ENCODE measurements around the gene IGF1R. TPM values are rescaled to one million over a fixed set of nuclear protein-coding genes. Genes with fewer than 3 reads are reported as not detected.

IGF1R gene
- total and polyA plus RNA-seq, 2 of the 13 experiments (the other 11 are each of a cell fraction or from before 2014, with no cell fraction given) = 15.9 to 18.4 TPM

- Histone ChIP-seq H3K27ac (ENCODE audit: extremely low read length, insufficient read depth, low read length) (no peak overlapping the region), H3K4me3 (replicated peaks in 1 of 3; ENCODE audit: insufficient read depth in 1 of 3, low read depth in 2 of 3, low read length in 3 of 3) (no peak overlapping the region), H3K27me3 (ENCODE audit: control insufficient read depth in 1 of 2, insufficient read depth in 2 of 2, low read length in 2 of 2) (no peaks in the 10 kb centered on the region), H3K36me3 (replicated peaks in 1 of 2; ENCODE audit: control insufficient read depth in 1 of 2, insufficient read depth in 2 of 2, low read length in 2 of 2) (no peaks in the 10 kb centered on the region), H2AFZ (ENCODE audit: low read length) (no peak overlapping the region), H3K4me1 (ENCODE audit: insufficient read depth, low read length) (peaks cover 82% of the 10 kb centered on the region), H3K4me2 (ENCODE audit: low read depth, low read length) (no peak overlapping the region), H4K20me1 (ENCODE audit: insufficient read depth, low read length) (peaks cover 63% of the 10 kb centered on the region), H3K9me3 (ENCODE audit: low read length) (no peaks in the 10 kb centered on the region), H3K79me2 (ENCODE audit: insufficient read depth, low read length) (peaks cover 96% of the 10 kb centered on the region), H3K9ac (ENCODE audit: insufficient read depth, low read depth, low read length) (no peak overlapping the region)
- TF ChIP-seq ZNF121 (CRISPR knock-in tag; IDR thresholded peaks at IDR 0.05) (peak; percentile 87), BCL6 (CRISPR knock-in tag; IDR thresholded peaks at IDR 0.05) (0 out of 2 replicates have a peak, but pooled peaks have one; percentile 23), ZNF770 (CRISPR knock-in tag; IDR thresholded peaks at IDR 0.05) (peak; percentile 56; the same call in 1 of the 2 replicates), ZNF639 (CRISPR knock-in tag; conservative IDR thresholded peaks at IDR 0.05) (no peak)
- ChIA-PET POLR2A (no interaction called here), CTCF (ENCODE audit: low intra/inter-chr PET ratio, low total read pairs) (no interaction called here)
- in situ Hi-C loops (cut with HindIII; ENCODE audit: extremely low pct_ligation_motif_present, low pct_unique_long_range_greater_than_20kb) = no loop called here
- no TSS peak for BruUV-seq (replicated peaks)
- intact Hi-C loops (cut with micrococcal nuclease; ENCODE audit: unreplicated experiment) = no loop called here
- WGBS (ENCODE audit: low lambda C conversion rate) = 88% methylated on average over 4 of the region's 5 CpGs
- ATAC-seq (no peak; the same call in 2 of the 3 replicates), DNase-seq (ENCODE audit: low spot score) (no peak), FAIRE-seq (no peak)
These were observed 36.7 kb downstream of the IGF1R start for GRCh38 chr15:98684995-98685525.

- ChIA-PET POLR2A (no interaction called here), CTCF (ENCODE audit: low intra/inter-chr PET ratio, low total read pairs) (interaction anchor here (0.6 kb wide), 1 partner anchor 39 kb away, joined by 3 read pairs; the partner anchor contains the start of gene IGF1R)
- peak overlapping the region; percentile 41; the same call in 1 of the 2 replicates for H3K4me2 ChIP-seq (ENCODE audit: low read depth, low read length)
- peaks cover 78% of the 10 kb centered on the region for H3K4me1 ChIP-seq (ENCODE audit: insufficient read depth, low read length)
- no peak overlapping the region for H3K27ac ChIP-seq (ENCODE audit: extremely low read length, insufficient read depth, low read length)
- 67% methylated on average over 5 of the region's 5 CpGs for WGBS (ENCODE audit: low lambda C conversion rate)
- H3K36me3 ChIP-seq (replicated peaks in 1 of 2; ENCODE audit: control insufficient read depth in 1 of 2, insufficient read depth in 2 of 2, low read length in 2 of 2) = no peaks in the 10 kb centered on the region
- H3K9ac ChIP-seq (ENCODE audit: insufficient read depth, low read depth, low read length) = no peak overlapping the region
- intact Hi-C loops (cut with micrococcal nuclease; ENCODE audit: unreplicated experiment) = no loop called here
- in situ Hi-C loops (cut with HindIII; ENCODE audit: extremely low pct_ligation_motif_present, low pct_unique_long_range_greater_than_20kb) = no loop called here
- peaks cover 52% of the 10 kb centered on the region for H4K20me1 ChIP-seq (ENCODE audit: insufficient read depth, low read length)
- no peaks in the 10 kb centered on the region for H3K27me3 ChIP-seq (ENCODE audit: control insufficient read depth in 1 of 2, insufficient read depth in 2 of 2, low read length in 2 of 2)
- no peaks in the 10 kb centered on the region for H3K9me3 ChIP-seq (ENCODE audit: low read length)
- no peak overlapping the region for H2AFZ ChIP-seq (ENCODE audit: low read length)
- DNase-seq (ENCODE audit: low spot score) (no peak), FAIRE-seq (no peak), ATAC-seq (peak; percentile 66)
- peaks cover 96% of the 10 kb centered on the region for H3K79me2 ChIP-seq (ENCODE audit: insufficient read depth, low read length)
- no TSS peak for BruUV-seq (replicated peaks)
- H3K4me3 ChIP-seq (replicated peaks in 1 of 3; ENCODE audit: insufficient read depth in 1 of 3, low read depth in 2 of 3, low read length in 3 of 3) = no peak overlapping the region
- peak; percentile 44; the same call in 1 of the 2 replicates for TF ChIP-seq TBX2 (CRISPR knock-in tag; IDR thresholded peaks at IDR 0.05; ENCODE audit: borderline replicate concordance)
- no peak for TF ChIP-seq ZSCAN29 (CRISPR knock-in tag; conservative IDR thresholded peaks at IDR 0.05)
- peak; percentile 68 for TF ChIP-seq FOXP4 (CRISPR knock-in tag; IDR thresholded peaks at IDR 0.05)
- TF ChIP-seq ZMYM4 (CRISPR knock-in tag; IDR thresholded peaks at IDR 0.05) = 0 out of 2 replicates have a peak, but pooled peaks have one; percentile 32
- TF ChIP-seq ZNF232 (CRISPR knock-in tag; IDR thresholded peaks at IDR 0.05; ENCODE audit: borderline replicate concordance) = no peak
- TF ChIP-seq ZNF879 (CRISPR knock-in tag; IDR thresholded peaks at IDR 0.05) = no peak
- TF ChIP-seq GATAD2A (CRISPR knock-in tag; IDR thresholded peaks at IDR 0.05) = 0 out of 2 replicates have a peak, but pooled peaks have one; percentile 34
These were observed 38.6 kb downstream of the IGF1R start for GRCh38 chr15:98686983-98687382.
